Hematopoietic multipotent progenitor cell treated with erythropoietin and hydrocortisone succinate and interleukin-3 and kit ligand, for 6 days (in vitro differentiated cells): ENCODE data around the gene PLEKHD1.
A peak's percentile ranks its signal among the peaks of the same experiment; 100 is the strongest.

Experiments
- DNase-seq: peaks from one replicate; pipeline ENCODE4 v3.0.0-alpha.2; 2015

PLEKHD1 gene

DNA sequence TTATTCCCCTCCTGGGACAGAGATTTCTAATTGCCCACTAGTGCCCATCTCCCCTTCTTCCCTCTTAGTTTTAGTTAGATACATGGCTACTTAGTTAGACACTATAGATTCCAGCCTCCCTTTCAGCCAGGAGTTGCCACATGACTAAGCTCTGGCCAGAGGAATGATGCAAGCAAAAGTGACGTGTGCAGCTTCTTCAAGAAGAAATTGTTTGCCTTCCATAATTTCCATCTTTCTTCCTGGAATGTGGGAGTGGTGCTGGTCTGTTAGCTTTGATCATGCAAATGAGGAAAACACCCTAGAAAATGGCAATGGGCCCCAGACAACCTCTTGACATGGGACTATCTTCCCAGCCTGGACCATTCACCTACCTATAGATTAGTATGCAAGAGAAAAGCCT lies 68.7 kb downstream of the PLEKHD1 start:
- no peak for DNase-seq

DNA sequence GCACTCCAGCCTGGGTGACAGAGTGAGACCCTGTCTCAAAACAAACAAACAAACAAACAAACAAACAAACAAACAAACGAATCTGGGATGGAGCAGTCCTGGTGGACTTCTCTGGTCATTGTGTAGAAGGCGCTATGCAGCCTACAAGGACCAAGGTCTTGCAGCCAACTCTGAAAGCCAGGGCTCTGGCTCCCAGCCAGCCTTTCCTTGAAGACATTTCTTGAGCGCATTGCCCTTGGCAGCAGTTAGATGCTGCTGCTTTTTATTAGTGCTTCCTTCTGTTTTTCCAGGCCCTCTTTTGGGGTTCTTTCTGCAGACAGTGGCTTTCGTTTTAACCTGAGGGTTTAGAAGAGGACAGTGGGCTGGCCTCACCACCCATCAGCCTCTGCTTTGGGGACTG lies 70.0 kb downstream of the PLEKHD1 start:
- no peak for DNase-seq

DNA sequence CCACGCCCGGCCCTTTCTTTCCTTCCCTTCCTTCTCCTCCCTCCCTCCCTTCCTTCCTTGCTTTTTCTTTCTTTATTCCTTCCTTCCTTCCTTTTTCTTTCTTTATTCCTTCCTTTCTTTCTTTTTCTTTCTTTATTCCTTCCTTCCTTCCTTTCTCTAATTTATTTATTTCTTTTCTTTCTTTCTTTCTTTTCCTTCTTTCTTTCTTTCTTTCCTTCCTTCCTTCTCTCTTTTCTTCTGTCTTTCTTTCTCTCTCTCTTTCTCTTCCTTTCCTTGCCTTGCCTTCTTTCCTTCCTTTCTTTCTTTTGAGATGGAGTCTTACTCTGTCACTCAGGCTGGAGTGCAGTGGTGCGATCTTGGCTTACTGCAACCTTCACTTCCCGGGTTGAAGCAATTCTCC lies 74.2 kb downstream of the PLEKHD1 start:
- DNase-seq: no peak

DNA sequence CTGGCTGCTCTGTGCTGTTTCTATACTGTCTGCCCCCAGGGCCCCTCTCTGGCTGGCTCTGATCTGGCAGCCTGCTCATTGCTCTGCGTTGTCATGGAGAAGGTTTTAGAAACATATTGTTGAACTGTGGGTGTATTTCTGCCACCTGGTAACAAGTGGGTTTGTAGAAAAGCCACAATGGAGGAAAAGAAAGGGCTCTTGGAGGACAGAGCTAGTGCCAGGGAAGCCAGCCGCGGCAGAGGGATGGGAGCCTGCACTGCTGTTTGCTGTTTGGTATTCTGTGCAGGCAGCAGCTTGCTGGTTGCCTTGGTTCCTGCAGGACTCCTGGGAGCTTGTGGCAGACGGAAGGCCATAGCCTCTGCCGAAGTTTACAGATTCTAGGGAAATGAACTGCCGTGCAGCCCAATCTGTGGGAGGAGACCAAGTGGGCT lies 75.1 kb downstream of the PLEKHD1 start:
- no peak for DNase-seq

DNA sequence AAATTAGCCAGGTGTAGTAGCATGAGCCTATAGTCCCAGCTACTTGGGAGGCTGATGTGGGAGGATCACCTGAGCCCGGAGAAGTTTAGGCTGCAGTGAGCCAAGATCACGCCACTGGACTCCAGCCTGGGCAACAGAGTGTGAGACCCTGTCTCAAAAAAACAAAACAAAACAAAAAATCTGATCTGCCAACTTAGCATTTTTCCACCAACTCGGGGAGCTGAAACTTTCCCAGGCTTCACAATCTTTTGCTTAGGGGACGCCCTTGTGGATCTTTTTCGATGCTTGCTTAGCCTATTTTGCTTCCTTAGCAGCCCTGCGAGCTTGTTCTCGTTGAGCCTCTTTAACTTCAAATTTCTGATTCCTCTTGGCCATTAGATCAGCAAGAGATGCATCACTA lies 76.3 kb downstream of the PLEKHD1 start:
- DNase-seq: no peak

DNA sequence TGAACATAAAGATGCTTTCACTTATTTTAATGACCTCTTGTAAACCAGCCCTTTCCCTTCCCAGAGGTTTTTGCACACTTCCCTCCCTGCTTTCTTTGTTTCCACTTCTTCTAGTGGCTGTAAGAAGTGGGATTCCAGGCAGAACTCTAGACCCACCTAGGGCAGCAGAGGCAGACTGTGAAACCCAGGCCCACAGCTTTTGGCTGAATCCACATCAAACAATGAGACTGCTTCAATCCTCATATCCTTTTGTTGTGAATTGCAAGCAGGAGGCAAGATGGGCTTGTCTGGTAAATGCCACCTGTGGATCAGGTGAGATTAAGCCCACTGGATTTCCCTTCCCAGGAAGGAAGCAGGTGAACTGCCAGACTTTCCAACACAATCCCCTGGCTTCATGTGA lies 77.4 kb downstream of the PLEKHD1 start:
- DNase-seq: no peak

DNA sequence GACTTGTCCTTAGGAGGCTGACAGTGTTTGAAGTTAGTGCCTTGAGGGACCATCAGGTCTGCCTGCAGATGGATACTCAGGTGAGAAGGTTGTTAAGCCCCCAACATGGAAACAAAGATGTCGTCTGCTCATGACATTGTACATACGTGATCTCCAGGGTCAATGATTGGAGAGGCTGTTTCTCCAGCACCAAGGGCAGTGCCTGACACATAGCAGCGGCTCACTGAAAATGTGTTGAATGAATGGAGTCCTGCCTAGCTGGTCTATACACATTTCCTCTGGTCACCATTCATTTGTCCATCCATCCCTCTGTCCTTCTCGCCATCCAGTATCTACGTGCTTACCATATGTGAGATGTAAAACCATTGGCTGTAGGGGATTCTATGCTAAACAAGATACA lies 83.0 kb downstream of the PLEKHD1 start:
- DNase-seq: peak; percentile 0

DNA sequence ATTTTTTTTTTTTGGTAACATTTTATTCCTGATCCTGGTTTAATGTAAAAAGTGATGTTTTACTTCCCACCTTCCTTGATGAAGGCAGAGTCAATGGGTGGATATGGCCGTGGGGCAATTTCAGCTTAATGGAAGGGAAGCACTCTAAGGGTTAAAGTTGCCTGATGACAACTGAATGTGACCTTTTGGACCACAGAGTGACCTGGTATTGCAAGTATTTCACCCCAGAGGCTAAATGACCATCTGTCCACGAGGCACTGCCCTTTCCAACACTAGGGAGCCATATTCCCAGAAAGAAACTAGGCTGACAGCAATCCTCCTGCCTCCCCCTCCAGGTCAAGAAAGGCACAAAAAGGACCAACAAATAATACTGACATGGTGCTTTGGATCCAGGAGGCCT lies 85.3 kb downstream of the PLEKHD1 start:
- DNase-seq: peak; percentile 0

DNA sequence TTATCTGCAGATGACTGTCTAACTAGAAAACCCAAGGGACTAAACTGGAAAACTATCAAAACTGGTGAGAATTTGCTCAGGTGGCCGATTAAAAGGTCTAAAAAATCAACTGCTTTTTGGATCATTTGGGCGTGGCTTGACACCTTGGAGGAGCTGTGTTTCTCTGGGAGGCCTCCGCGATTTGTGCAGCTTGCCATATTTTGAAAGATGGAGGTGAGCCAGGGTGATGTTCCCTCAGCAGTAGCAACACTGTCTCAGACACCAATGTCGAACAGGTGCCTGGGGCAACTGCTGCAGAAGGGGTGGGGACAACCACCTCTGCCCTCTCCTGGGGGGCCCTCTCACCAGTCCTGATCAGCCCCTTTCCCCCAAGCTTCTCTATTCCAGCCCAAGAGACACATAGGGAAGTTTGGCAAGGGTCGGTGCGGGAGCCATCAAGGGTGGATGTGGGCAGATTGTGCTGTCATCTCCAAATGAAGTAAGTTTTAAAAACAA lies 86.4 kb downstream of the PLEKHD1 start:
- DNase-seq: peak; percentile 2

DNA sequence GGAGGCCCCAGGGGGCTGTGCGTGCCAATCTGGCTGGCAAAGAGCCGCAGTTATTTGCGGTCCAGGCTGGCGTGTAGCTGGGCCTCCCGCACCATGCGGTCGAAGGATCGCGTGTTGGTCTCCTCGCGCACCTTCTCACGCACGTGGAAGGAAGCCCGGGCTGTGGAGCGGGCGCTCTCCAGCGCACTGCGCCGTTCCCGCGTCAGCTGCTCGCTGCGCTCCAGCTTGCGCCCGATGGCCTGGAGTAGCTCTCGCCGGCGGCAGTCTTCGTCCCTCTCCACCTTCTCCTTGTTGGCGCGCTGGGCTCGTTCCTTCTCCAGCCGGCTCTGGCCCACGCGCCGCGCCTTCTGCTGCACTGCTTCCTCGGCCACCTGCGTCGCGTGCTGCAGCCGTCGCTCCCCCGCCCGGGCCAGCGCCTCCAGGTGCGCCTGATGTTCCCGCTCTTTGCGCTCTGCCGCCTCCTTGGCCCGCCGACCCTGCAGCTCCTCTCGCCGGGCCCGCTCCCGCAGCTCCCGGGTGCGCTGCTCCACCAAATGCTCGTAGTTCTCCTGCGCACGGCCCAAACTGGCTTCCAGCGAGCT lies 87.0 kb downstream of the PLEKHD1 start:
- DNase-seq: peak; percentile 5

DNA sequence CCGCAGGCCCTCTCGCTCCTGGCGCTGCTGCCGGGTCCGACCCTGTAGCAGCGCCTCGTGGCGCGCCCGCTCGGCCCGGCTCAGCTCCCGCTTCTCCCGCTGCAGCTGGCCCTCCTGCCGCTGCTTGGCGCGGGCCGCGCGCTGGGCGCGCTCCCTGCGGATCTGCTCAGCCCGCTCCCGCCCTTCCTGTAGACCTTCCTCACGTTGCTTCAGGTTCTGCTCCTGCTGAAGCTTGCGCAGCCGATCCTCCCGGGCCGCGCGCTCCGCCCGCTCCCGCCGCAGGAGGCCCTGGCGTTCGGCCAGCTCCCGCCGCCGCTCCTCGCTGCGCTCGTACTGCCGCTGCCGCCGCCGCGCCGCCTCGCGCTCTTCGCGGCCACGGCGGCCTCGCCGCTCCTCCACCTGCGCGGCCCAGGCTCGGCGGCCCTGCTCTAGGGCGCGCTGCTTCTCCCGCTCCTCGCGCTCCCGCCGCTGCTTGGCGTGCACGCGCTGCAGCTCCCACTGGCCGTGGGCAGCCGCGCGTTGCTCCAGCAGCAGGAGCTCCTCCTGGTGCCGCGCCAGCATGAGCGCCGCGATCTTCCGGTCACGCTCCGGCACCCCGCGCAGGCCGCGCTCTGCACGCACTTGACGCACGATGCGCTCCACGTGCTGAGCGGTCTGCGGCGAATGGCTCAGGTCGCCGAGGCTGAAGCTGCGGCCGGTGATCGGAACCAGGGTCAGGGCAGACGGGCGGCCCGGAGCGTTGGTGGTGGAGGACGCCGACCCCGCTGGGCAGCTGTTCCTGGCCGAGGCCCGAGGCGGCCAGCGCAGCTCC lies 87.7 kb downstream of the PLEKHD1 start:
- DNase-seq: peak; percentile 32

DNA sequence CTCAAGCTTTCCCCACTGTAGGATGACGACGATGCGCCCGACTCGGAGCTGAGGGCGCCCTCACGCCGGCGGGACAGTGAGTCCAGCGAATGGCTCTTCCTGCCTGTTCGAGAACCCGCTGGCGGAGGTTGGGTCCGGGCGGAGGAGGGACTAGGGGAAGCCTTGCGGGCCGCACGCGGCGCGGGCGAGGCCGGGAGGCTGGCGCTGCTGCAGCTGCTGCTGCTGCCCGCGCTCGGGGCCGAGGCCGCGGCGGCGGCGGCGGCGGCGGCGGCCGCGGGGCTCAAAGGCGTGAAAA lies 88.3 kb downstream of the PLEKHD1 start:
- peak; percentile 5 for DNase-seq

DNA sequence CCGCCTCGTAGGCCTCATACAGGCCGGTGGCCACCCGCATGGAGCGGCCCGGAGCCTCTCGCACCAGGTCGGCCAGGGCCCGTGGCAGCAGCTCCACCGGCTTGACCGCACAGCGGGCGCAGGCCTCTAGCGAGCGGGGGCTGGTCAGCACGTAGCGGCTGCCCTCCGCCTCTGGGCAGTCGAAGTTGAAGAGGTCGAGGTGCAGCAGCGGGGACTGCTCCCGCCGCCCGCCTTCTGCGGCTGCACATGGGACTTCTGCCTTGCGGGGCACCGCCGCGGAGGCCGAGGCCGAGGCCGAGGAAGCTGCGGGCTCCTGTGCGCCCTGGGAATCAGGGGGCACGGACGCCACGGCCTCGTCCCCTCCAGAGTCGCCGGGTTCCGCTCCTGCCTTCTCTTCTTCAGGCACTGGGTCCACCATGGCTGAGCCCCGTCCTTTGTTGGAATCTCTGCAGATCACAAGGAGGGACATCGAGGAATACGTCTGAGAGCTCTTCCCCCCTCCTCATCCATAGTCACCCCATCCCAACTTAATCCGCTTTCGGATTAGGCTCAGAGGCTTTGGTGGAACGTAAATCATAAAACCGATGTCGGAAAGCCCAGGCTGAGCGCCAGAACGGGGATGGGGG lies 88.8 kb downstream of the PLEKHD1 start:
- DNase-seq: no peak

DNA sequence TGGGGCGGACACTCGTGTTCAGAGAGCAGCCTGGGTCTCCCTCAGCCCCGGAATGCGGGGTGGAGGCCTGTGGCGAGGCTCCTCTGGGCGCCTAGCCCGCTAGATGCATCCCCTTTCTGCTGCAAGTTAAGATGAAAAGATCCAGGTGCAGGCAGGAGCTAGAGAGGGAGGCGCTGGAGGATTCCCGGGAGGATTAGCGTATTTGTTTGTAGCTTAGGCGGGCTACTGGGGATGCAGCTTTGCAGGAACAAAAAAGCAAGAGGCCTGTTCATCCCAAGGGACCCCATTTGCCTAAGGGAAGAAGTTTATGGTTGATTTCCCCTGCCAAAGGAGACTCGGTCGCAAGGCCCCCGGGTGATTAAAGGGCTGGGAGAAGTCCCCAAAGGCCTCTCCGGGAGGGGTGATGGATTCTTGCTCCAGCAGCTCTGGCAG lies 89.3 kb downstream of the PLEKHD1 start:
- peak; percentile 4 for DNase-seq

DNA sequence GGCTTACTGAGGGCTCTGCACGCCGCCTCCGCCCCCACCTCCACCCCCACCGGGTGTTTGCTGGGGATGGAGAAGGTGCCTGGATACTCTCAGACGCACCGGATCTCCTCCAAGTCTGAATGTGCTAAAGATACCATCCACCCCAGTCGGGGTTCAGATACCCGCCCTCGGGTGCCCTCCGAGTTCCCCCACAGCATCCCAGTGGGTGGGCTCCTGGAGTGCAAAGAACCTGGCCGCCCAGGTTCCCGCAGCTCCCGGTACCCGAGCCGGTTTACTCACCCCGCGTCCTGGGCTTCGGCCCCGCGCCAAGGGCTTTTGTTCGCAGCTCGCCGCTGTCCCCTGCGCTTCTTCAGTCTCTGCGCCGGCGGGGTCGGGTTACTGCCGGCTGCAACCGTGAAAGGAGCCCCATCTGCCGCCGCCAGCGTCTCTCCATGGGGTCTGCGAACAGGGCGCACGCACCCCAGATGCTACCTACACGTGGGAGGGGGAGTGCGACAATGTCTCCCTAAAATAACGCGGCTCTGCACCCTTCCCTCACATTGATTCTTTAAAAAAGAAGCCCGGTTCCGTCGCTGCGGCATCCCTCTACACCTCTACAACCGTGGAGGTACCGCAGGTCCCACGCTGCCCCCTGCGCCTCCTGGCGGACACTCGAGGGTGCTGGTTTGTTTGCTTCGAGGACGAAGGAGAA lies 89.9 kb downstream of the PLEKHD1 start, which contains the start of gene CCDC177:
Gene CCDC177, minus strand, starts transcription at position 609 of the 691 bp plus-strand sequence. CDS start 1,249 bp downstream, outside the sequence.
- peak; percentile 80 for DNase-seq

DNA sequence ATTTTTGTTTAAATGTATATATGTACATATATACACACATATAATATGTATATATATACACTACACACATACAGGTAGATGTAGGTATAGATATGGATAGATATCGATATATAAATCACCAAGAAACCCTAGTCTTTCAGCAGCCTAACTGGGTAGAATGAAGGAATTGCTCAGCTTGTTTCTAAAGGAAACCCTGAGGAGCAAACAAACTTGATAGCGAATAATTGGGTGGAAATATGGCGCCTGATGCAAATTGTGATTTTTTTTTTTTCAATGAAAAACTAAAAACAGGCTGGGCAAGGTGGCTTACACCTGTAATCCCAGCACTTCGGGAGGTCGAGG lies 90.4 kb downstream of the PLEKHD1 start:
- no peak for DNase-seq

DNA sequence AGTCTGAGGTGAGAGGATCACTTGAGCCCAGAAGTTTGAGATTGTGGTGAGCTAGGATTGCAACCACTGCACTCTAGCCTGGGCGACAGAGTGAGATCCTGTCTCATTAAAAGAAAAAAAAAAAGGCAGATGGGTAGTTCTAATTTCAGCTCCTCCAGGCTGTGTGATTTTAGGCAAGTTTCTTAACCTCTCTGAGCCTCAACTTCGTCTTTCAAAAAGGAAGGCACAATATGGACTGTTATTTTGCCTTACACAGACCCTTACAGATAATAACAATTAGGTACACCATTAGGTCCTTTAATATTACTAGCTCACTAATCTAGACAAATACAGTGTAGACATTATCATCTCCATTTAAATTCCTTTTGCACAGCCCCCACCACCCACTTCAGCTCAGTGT lies 94.9 kb downstream of the PLEKHD1 start:
- no peak for DNase-seq

DNA sequence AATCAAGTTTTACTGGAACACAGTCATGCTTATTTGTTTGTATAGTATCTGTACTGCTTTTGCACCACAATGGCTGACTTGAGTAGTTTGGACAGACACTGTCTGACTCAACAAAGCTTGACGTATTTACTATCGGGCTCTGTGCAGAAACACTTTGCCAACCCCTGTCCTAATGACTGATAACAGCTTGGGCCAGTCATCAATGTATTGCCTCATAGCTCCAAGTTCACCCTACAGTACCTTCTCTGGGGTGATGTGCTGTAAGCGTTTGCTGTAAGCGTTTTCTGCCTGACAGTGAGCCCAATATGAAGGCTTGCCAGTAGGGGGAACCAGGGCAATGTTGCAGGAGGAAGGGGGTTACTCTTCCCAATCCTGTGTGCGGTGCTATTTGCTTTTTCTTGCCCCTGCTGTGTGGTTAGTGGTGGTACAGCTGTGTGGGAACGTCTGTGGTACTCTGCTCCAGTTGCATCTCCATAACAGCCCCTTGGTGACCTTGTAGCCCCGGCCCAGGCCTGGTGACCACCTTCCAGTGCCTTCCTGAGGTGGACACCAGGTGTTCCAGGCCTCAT lies 95.6 kb downstream of the PLEKHD1 start:
- DNase-seq: peak; percentile 74
